OCI-LY1 (cell line): ENCODE results near the gene ULK3.

Experiments used
- H2AFZ ChIP-seq: fragments of 200-600 bp; sonication (generic), shearing (Covaris generic); 2 replicates; pipeline ENCODE4 v1.6.0; 2014; ENCODE audit warnings: antibody characterized with exemption, mild to moderate bottlenecking, low read length
- H3F3A ChIP-seq: fragments of 200-600 bp; sonication (generic), shearing (Covaris generic); 2 replicates; pipeline ENCODE4 v1.6.0; 2014; ENCODE audit warnings: mild to moderate bottlenecking, antibody characterized with exemption, low read length, moderate library complexity; ENCODE audit not compliant: insufficient read depth
- H3K27ac ChIP-seq: fragments of 200-600 bp; sonication (generic); 2 replicates; pipeline ENCODE4 v1.5.1; 2014; ENCODE audit warnings: low read length, mixed run types, mild to moderate bottlenecking, low read depth; ENCODE audit not compliant: poor library complexity, severe bottlenecking
- H3K27me3 ChIP-seq: fragments of 200-600 bp; sonication (generic); 2 replicates; pipeline ENCODE4 v1.6.0; 2014; ENCODE audit warnings: antibody characterized with exemption, mild to moderate bottlenecking, low read length, moderate library complexity; ENCODE audit not compliant: insufficient read depth
- H3K36me3 ChIP-seq: fragments of 200-600 bp; sonication (generic); 2 replicates; pipeline ENCODE4 v1.6.1; 2014; ENCODE audit warnings: mild to moderate bottlenecking, antibody characterized with exemption, low read length, moderate library complexity, mixed read lengths; ENCODE audit not compliant: insufficient read depth
- H3K4me1 ChIP-seq: fragments of 200-600 bp; sonication (generic); 2 replicates; pipeline ENCODE4 v1.5.1; 2014; ENCODE audit warnings: mild to moderate bottlenecking, low read length, moderate library complexity; ENCODE audit not compliant: insufficient read depth, severe bottlenecking
- H3K4me2 ChIP-seq: fragments of 200-600 bp; sonication (generic), shearing (Covaris generic); 2 replicates; pipeline ENCODE4 v1.6.1; 2014; ENCODE audit warnings: low read length
- H3K4me3 ChIP-seq: fragments of 200-600 bp; sonication (generic); 2 replicates; pipeline ENCODE4 v1.5.1; 2014; ENCODE audit warnings: low read length, low read depth, mild to moderate bottlenecking, mixed read lengths; ENCODE audit not compliant: poor library complexity, severe bottlenecking
- H3K79me2 ChIP-seq: fragments of 200-600 bp; shearing (Covaris generic); 2 replicates; pipeline ENCODE4 v1.6.1; 2016; ENCODE audit warnings: mixed run types, low read length, mixed read lengths; ENCODE audit not compliant: insufficient read depth
- H3K9ac ChIP-seq: fragments of 200-600 bp; sonication (generic), shearing (Covaris generic); 2 replicates; pipeline ENCODE4 v1.6.1; 2014; ENCODE audit warnings: mild to moderate bottlenecking, low read length, mixed read lengths
- H3K9me2 ChIP-seq: fragments of 200-600 bp; sonication (generic), shearing (Covaris generic); 2 replicates; pipeline ENCODE4 v1.6.1; 2014; ENCODE audit warnings: low read depth, mild to moderate bottlenecking, low read length, mixed read lengths
- H3K9me3 ChIP-seq: fragments of 200-600 bp; shearing (Covaris generic); 2 replicates; pipeline ENCODE4 v1.6.1; 2014; ENCODE audit warnings: low read length, mixed read lengths
- H4K20me1 ChIP-seq: fragments of 200-600 bp; sonication (generic), shearing (Covaris generic); 2 replicates; pipeline ENCODE4 v1.6.0; 2016; ENCODE audit warnings: mild to moderate bottlenecking, low read length; ENCODE audit not compliant: insufficient read depth
- EZH2 ChIP-seq: fragments of 200-600 bp; sonication (generic), shearing (Covaris generic); IDR thresholded peaks from 2 replicates; pipeline ENCODE4 v1.8.0; 2017; ENCODE audit warnings: borderline replicate concordance, mixed run types, mild to moderate bottlenecking, antibody characterized with exemption, low read length, moderate library complexity, mixed read lengths
- TF ChIP-seq, protein P1 (sequence below): fragments of 200-600 bp; sonication (generic), shearing (Covaris generic); IDR thresholded peaks from 2 replicates; pipeline ENCODE4 v1.5.1; 2017; ENCODE audit warnings: mild to moderate bottlenecking, antibody characterized with exemption, low read length, moderate library complexity, mixed read lengths

The ULK3 gene

GRCh38 chr15:74865316-74865715 lies 22.4 kb upstream of the ULK3 start:
- H3K36me3 ChIP-seq: peaks cover 36% of the 10 kb centered on the region
- H3K4me3 ChIP-seq: no peak overlapping the region
- H3K9me2 ChIP-seq: no peaks in the 10 kb centered on the region
- TF ChIP-seq, protein P1, sequence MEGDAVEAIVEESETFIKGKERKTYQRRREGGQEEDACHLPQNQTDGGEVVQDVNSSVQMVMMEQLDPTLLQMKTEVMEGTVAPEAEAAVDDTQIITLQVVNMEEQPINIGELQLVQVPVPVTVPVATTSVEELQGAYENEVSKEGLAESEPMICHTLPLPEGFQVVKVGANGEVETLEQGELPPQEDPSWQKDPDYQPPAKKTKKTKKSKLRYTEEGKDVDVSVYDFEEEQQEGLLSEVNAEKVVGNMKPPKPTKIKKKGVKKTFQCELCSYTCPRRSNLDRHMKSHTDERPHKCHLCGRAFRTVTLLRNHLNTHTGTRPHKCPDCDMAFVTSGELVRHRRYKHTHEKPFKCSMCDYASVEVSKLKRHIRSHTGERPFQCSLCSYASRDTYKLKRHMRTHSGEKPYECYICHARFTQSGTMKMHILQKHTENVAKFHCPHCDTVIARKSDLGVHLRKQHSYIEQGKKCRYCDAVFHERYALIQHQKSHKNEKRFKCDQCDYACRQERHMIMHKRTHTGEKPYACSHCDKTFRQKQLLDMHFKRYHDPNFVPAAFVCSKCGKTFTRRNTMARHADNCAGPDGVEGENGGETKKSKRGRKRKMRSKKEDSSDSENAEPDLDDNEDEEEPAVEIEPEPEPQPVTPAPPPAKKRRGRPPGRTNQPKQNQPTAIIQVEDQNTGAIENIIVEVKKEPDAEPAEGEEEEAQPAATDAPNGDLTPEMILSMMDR: no peak
- no peak for TF ChIP-seq EZH2
- no peak overlapping the region for H3K27ac ChIP-seq
- no peak overlapping the region for H3K4me2 ChIP-seq
- H3K27me3 ChIP-seq: no peaks in the 10 kb centered on the region
- no peaks in the 10 kb centered on the region for H3F3A ChIP-seq
- H3K9ac ChIP-seq: no peak overlapping the region
- H4K20me1 ChIP-seq: no peaks in the 10 kb centered on the region
- H2AFZ ChIP-seq: no peak overlapping the region
- peaks cover 9% of the 10 kb centered on the region for H3K9me3 ChIP-seq
- peaks cover 27% of the 10 kb centered on the region for H3K79me2 ChIP-seq
- peaks cover 11% of the 10 kb centered on the region for H3K4me1 ChIP-seq

DNA sequence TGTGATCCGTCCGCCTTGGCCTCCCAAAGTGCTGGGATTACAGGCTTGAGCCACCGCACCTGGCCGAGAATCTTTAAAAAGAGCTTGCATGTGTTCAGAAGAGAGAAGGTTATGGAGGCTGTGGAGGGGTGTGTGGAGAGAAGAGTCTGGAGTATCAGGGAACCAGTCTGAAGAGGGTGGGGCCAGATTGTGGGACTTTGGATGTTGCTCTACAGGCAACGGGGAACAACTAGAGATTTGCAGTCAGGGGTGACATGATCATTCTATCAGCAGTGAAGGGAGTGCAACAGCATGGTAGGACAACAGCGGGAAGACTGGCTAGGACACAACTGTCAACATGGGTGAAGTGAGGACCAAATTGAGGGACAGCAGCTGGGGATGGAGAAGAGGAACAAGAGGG lies 21.3 kb upstream of the ULK3 start:
- no peak overlapping the region for H3K9ac ChIP-seq
- no peaks in the 10 kb centered on the region for H3K9me2 ChIP-seq
- H3K4me1 ChIP-seq: peaks cover 9% of the 10 kb centered on the region
- H3K79me2 ChIP-seq: peaks cover 22% of the 10 kb centered on the region
- H4K20me1 ChIP-seq: no peaks in the 10 kb centered on the region
- TF ChIP-seq, protein P1: no peak
- TF ChIP-seq EZH2: no peak
- peaks cover 29% of the 10 kb centered on the region for H3K36me3 ChIP-seq
- H2AFZ ChIP-seq: no peak overlapping the region
- no peak overlapping the region for H3K27ac ChIP-seq
- H3K4me2 ChIP-seq: no peak overlapping the region
- H3F3A ChIP-seq: no peaks in the 10 kb centered on the region
- H3K27me3 ChIP-seq: no peaks in the 10 kb centered on the region
- H3K9me3 ChIP-seq: peaks cover 9% of the 10 kb centered on the region
- no peak overlapping the region for H3K4me3 ChIP-seq

- no peaks in the 10 kb centered on the region for H3K9me2 ChIP-seq
- H3F3A ChIP-seq: no peaks in the 10 kb centered on the region
- H3K79me2 ChIP-seq: peaks cover 15% of the 10 kb centered on the region
- no peak overlapping the region for H2AFZ ChIP-seq
- H3K4me2 ChIP-seq: no peak overlapping the region
- no peak overlapping the region for H3K4me3 ChIP-seq
- peaks cover 21% of the 10 kb centered on the region for H3K36me3 ChIP-seq
- H3K27ac ChIP-seq: peak overlapping the region; percentile 27
- TF ChIP-seq, protein P1: no peak
- no peak for TF ChIP-seq EZH2
- H3K9me3 ChIP-seq: peaks cover 9% of the 10 kb centered on the region
- no peak overlapping the region for H3K9ac ChIP-seq
- H3K27me3 ChIP-seq: no peaks in the 10 kb centered on the region
- H4K20me1 ChIP-seq: no peaks in the 10 kb centered on the region
- peaks cover 16% of the 10 kb centered on the region for H3K4me1 ChIP-seq
Observed at GRCh38 chr15:74863239-74864056, 20.5 kb upstream of the ULK3 start.
